ENCODE measurements around the gene MIOS. TPM values are rescaled to one million over a fixed set of nuclear protein-coding genes. Genes with fewer than 3 reads are reported as not detected.
A peak's percentile ranks its signal among the peaks of the same experiment; 100 is the strongest.

Gene MIOS
- total RNA-seq, result 30.2 TPM

DNA sequence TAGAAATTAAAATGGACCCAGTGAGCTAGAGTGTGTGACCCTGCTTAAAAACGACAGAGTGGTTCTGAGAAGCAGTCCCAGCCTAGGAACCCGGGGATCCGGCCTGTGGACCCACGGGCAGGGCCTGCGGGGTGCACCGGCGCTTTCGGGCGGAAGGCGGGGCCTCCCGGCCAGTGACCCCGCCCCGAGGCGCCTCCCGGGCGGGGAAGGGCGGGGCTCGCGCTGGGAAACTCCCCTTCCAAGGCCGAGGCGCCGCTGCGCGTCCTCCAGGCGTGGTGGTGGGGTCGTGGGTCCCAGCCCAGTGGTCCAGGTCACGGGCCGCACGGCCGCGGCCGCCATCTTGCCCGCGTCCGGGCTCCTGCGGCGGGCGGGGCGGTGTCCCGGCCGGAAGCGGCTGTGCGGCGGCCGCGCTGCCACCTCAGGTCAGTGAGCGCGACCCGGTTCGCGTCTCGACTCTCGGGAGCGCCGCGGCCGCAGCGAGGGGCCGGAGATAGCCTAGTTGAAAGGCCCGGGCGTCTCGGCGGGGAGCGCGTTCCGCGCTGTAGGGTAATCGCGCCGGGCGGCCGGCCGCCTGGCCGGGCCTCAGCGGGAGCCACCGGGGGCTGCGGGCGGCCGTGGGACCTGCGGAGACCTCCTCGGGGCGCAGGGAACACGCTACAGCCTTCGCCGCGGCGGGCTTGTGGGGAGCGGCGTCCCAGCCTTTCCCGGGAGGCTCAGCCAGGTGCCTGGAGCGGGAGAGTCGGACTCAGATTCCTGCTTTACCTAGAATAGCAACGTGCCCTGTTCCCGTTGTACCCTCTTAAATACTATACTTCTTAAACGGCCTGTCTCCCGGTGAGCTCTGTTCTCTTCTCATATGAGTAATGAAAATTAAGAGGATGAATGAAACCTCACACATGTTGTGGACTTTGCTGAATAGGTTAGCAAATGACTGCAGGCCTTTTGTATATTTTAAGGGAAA is at the start of gene MIOS:
Gene MIOS, plus strand, starts transcription at position 234 of the 961 bp plus-strand sequence. CDS start 5,592 bp downstream, outside the sequence.
- DNase-seq (ENCODE audit: low spot score), result peak; percentile 84

DNA sequence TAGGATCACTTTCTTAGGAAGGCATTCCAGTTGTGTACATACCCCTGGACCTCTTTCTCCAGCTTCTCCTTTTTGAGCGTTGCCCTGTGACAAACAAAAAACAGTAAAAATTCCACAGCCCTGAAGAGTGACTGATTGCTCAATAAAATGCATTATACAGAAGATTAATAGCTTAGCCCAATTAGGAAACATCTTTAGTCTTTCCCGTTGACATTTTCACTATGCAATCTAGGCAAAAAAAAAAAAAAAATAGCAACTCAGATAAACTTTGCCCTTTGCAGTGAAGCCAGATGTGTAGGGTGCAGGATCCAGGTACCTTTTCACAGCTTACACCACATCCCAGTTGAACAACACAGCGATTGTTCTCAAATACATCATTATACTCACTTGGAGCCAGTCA is 48.9 kb upstream of the MIOS start:
- no peak for DNase-seq (ENCODE audit: low spot score)

- DNase-seq (ENCODE audit: low spot score), result no peak
These were observed 47.6 kb upstream of the MIOS start for GRCh38 chr7:7519056-7519455.

DNA sequence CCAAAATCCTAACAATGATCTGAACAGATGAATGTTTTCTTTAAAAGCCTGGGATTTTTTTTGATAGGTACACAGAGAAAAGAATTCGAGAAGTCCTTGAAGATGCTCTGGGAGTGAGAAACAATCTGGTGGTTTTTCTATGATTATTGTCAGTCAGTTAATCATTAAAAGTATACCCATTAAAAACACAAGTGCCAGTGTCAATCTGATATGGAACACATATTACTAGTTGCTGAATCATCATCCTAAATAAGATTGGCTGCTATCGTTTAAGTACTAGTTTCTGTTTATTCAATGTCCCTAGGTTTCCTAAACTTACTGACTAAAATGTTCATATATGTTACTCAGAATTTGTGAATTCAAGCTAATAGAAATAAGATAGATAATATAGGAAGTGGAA is 47.2 kb upstream of the MIOS start:
- no peak for DNase-seq (ENCODE audit: low spot score)

GRCh38 chr7:7521259-7521658 is 45.4 kb upstream of the MIOS start:
- DNase-seq (ENCODE audit: low spot score), result no peak

DNA sequence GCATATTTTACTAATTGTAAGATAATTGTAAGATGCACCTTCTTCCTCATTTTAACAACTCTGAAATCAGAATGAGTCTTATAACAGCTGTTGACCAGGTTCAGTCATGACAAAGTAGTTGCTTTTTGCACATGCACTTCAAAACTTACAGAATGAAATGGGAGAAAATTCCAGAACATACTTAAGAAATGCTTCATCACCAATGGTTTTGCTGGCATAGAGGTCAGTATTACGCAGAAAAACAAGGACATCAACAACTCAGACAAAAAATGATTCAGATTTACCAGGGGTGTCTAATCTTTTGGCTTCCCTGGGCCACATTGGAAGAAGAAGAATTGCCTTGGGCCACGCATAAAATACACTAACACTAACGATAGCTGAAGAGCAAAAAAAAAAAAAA is 44.3 kb upstream of the MIOS start:
- no peak for DNase-seq (ENCODE audit: low spot score)

- no peak for DNase-seq (ENCODE audit: low spot score)
These were observed 42.6 kb upstream of the MIOS start for GRCh38 chr7:7524121-7524520.

GRCh38 chr7:7526006-7526405 is 40.7 kb upstream of the MIOS start:
- DNase-seq (ENCODE audit: low spot score), result no peak

GRCh38 chr7:7527047-7527446 is 39.6 kb upstream of the MIOS start:
- DNase-seq (ENCODE audit: low spot score), result no peak

DNA sequence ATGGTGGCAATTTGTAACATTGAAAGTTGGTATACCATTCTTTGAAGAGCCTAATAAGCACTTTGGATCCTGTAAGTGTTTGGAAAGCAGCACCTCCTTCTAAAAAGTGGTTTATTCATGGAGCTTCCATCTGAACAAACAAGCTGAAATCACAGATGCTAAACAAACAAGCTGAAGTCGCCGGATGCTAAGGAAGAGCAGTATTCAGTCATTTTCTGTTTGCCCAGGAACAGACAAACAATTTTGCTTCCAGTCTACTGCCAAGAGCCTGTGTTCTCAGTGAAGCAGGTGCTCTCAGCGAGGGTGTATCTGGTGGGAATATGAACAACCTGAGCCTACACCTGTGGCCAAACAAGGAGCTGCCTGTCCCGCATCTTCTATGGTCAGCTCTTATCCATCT is 37.4 kb upstream of the MIOS start:
- no peak for DNase-seq (ENCODE audit: low spot score)

- no peak for DNase-seq (ENCODE audit: low spot score)
These were observed 32.8 kb upstream of the MIOS start for GRCh38 chr7:7533831-7534430.

DNA sequence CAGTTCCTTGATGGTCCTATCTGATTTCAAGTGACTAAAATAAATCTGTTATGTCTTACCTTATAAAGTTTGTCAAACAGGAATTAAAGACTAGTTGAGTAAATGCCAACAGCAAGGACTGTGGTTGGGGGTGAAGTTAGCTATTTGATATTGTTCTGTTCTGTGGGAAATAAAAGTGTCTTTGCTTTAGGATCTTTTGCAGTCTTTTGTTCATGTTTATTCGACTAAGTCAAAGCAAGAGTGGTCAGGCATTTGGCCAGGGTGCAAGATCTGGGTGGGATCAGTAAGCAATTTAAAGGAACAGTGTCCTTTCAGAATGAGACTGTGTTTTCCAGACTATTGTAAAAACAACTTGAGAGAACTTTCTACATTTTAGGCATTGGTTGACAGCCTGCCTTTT is 31.0 kb upstream of the MIOS start, which contains the start of gene COL28A1:
Gene COL28A1, minus strand, starts transcription at position 183 of the 400 bp plus-strand sequence. CDS start 2,998 bp downstream, outside the sequence.
- no peak for DNase-seq (ENCODE audit: low spot score)

DNA sequence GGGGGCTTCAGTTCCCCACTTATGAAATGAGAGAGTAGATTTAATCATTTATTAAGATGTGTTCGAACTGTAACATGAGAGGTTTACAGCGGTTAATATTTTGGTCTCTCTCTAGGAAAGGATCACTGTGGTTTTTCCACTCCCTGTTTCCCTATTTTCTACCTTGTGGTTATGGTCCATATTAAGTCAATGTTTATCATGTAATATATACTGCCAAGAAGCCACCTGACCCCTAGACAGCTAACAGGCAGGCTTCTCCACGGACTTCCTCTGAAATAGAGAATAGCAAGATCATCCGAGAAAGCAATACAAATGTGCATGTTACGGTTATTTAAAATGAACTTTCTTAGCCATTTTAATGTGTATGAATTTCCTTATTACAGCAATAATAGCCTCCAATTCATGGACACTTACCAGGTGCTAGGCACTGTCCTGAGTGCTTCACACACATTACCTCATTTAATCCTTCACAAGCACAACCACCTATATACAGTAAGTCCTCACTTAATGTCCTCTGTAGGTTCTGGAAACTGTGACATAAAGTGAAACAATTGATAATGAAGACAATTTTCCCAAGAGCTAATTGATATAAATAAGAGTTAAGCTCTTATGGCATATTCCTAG is 30.2 kb upstream of the MIOS start:
- DNase-seq (ENCODE audit: low spot score), result no peak

DNA sequence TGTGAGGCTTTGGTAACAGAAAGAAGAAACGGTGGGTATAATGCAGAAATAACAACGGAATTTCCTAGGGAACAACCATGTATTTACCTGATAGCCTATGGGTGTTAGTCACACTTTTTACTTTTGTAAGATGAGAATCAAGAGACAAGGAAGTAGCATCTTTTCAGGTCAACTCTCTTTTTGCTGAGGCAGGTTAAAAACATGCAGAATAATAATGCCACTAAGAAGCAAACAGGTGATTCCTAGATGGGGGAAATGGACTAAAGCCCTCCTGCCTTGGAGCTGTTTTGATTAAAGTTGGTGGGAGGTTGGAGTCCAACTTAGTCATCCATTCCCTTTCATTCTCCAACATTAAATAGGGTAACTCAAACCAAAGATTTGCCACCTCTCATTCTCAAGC is 29.0 kb upstream of the MIOS start:
- DNase-seq (ENCODE audit: low spot score), result no peak

DNA sequence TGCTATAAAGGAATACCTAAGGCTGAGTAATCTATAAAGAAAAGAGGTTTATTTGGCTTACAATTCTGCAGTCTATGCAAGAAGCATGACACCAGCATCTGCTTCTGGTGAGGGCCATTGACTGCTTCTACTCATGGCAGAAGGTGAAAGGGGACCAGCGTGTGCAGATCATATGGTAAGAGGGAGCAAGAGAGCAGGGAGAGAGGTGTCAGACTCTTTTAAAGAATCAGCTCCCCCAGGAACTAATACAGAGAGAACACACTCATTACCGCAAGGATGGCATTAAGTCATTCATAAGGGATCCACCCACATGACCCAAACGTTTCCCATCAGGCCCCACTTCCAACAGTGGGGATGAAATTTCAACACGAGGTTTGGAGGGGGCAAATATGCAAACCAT is 27.5 kb upstream of the MIOS start:
- no peak for DNase-seq (ENCODE audit: low spot score)

DNA sequence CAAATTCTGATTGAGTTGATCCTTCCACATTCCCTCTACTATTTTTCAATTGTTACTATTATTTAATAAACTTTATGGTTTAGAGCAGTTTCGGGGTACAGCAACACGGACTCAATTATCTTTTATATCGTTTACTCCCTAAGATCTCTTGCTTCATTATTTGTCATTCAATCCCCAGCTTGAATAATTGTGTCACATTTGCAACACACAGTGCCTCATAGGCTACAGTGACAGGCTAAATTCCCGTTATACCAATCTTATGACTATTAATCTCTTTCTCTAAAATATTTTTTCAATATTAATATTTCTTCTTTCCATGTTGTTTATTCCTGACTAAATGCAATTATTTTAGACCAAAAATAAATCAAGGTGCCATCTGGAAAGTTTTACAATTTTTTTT is 27.0 kb upstream of the MIOS start:
- DNase-seq (ENCODE audit: low spot score), result no peak

DNA sequence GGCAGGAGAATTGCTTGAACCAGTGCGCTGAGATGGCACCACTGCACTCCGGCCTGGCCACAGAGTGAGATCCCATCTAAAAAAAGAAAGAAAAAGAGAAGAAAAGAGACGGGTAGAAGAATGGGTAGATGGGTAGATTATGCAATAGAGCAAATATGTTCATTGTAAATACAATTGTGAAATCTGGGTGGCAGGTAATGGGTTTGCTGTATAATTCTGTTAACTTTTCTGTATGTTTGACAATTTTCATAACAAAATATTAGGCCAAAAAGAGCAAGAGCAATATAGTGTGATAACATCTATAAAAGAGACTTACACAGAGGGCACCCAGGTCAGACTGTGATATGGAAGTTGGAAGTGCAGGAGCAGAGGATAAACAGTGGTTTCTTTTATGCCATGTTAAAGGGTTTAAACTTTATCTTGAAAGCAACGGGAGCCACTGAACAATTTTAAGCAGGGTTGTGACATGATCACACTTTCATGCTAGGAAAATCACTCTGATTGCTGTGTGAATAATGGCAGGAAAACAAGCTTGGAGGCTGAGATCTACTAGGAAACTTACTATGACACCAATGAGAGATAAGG is 24.3 kb upstream of the MIOS start:
- no peak for DNase-seq (ENCODE audit: low spot score)

- DNase-seq (ENCODE audit: low spot score), result no peak
These were observed 18.3 kb upstream of the MIOS start for GRCh38 chr7:7548407-7548806.

GRCh38 chr7:7550663-7551062 is 16.0 kb upstream of the MIOS start:
- DNase-seq (ENCODE audit: low spot score), result no peak

DNA sequence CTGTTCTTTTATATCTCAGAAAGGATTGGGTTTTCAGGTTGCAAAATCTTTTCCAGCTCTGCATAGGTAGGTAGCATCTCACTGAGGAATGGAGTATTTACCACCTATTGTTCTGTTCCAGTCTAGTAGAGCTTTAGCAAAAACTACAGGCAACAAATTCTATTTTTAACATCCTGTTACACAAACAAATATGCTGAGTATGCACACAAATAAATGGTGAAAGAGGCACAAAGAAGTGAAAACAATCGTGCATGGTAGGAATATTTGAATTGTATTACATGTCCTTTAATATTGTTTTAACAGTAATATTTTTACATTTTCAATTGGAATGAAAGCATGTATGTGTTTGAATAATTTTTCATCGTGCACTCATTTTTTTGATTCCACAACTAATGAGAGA is 14.5 kb upstream of the MIOS start:
- DNase-seq (ENCODE audit: low spot score), result no peak

DNA sequence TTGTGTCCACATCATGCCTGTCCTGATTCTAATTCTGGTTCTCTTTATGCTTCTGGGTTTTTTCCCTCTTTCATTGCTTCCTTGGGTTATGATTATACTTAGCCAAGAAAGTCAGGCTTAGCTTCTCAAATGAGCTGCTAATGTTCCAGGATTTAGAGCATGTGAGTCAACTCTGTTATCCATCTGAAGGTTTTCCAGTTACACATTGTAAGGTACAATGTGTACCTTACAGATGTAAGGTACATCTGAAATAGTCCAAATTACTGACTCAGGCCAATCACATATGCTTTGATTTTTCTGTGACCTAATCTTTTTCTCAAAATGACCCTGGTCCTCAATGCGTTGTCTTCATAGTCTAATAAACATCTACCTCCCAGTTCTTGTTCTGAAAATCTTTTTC is 13.3 kb upstream of the MIOS start:
- no peak for DNase-seq (ENCODE audit: low spot score)

- no peak for DNase-seq (ENCODE audit: low spot score)
These were observed 12.7 kb upstream of the MIOS start for GRCh38 chr7:7554021-7554432.
